Measurements from ENCODE around the gene DYNLRB1.

DYNLRB1 gene

GRCh38 chr20:34553366-34553867 lies 37.2 kb downstream of the DYNLRB1 start:
- no peak for DNase-seq (ENCODE audit: low read depth in 1 of 2, low spot score in 1 of 2)

- no peak for DNase-seq (ENCODE audit: low read depth in 1 of 2, low spot score in 1 of 2)
Measured at GRCh38 chr20:34557936-34558319, 41.7 kb downstream of the DYNLRB1 start.

- peak; percentile 88 to 90 for DNase-seq (ENCODE audit: low read depth in 1 of 2, low spot score in 1 of 2)
Measured at GRCh38 chr20:34558320-34559218, 42.3 kb downstream of the DYNLRB1 start, which contains the start of gene MAP1LC3A. Gene MAP1LC3A, plus strand, starts transcription at chr20:34558718. Its CDS starts 151 bp downstream, at chr20:34558869.

- DNase-seq (ENCODE audit: low read depth in 1 of 2, low spot score in 1 of 2) = no peak
Measured at GRCh38 chr20:34559311-34560140, 43.3 kb downstream of the DYNLRB1 start.

- DNase-seq (ENCODE audit: low read depth in 1 of 2, low spot score in 1 of 2) = no peak
Measured at GRCh38 chr20:34560141-34560523, 43.9 kb downstream of the DYNLRB1 start.

- no peak for DNase-seq (ENCODE audit: low read depth in 1 of 2, low spot score in 1 of 2)
Measured at GRCh38 chr20:34560614-34561013, 44.4 kb downstream of the DYNLRB1 start.

GRCh38 chr20:34561661-34562060 lies 45.4 kb downstream of the DYNLRB1 start:
- no peak for DNase-seq (ENCODE audit: low read depth in 1 of 2, low spot score in 1 of 2)

- no peak for DNase-seq (ENCODE audit: low read depth in 1 of 2, low spot score in 1 of 2)
Measured at GRCh38 chr20:34562641-34563040, 46.4 kb downstream of the DYNLRB1 start.

GRCh38 chr20:34564833-34565232 lies 48.6 kb downstream of the DYNLRB1 start:
- DNase-seq (ENCODE audit: low read depth in 1 of 2, low spot score in 1 of 2) = no peak

- DNase-seq (ENCODE audit: low read depth in 1 of 2, low spot score in 1 of 2) = no peak
Measured at GRCh38 chr20:34566978-34567891, 51.0 kb downstream of the DYNLRB1 start.

GRCh38 chr20:34567892-34568865 lies 52.0 kb downstream of the DYNLRB1 start:
- DNase-seq (ENCODE audit: low read depth in 1 of 2, low spot score in 1 of 2) = no peak

- no peak for DNase-seq (ENCODE audit: low read depth in 1 of 2, low spot score in 1 of 2)
Measured at GRCh38 chr20:34569598-34569997, 53.4 kb downstream of the DYNLRB1 start.

GRCh38 chr20:34570859-34571306 lies 54.7 kb downstream of the DYNLRB1 start:
- no peak for DNase-seq (ENCODE audit: low read depth in 1 of 2, low spot score in 1 of 2)

- no peak for DNase-seq (ENCODE audit: low read depth in 1 of 2, low spot score in 1 of 2)
Measured at GRCh38 chr20:34571753-34572152, 55.5 kb downstream of the DYNLRB1 start.

- no peak for DNase-seq (ENCODE audit: low read depth in 1 of 2, low spot score in 1 of 2)
Measured at GRCh38 chr20:34573541-34574300, 57.5 kb downstream of the DYNLRB1 start.

GRCh38 chr20:34574426-34574825 lies 58.2 kb downstream of the DYNLRB1 start:
- DNase-seq (ENCODE audit: low read depth in 1 of 2, low spot score in 1 of 2) = no peak

- no peak for DNase-seq (ENCODE audit: low read depth in 1 of 2, low spot score in 1 of 2)
Measured at GRCh38 chr20:34574861-34575260, 58.6 kb downstream of the DYNLRB1 start.

GRCh38 chr20:34575271-34575670 lies 59.0 kb downstream of the DYNLRB1 start:
- no peak for DNase-seq (ENCODE audit: low read depth in 1 of 2, low spot score in 1 of 2)

GRCh38 chr20:34575756-34576155 lies 59.5 kb downstream of the DYNLRB1 start:
- DNase-seq (ENCODE audit: low read depth in 1 of 2, low spot score in 1 of 2) = no peak

Data from stimulated activated CD4-positive, alpha-beta T cell treated with anti-CD3 and anti-CD28 coated beads, Interleukin-15, amount 100 ng/mL, for 1 hour (primary cell).